Rectal smooth muscle tissue (tissue), 1 donor: ENCODE measurements around the gene GNGT2.

Experiments used
- H3K27ac ChIP-seq: one replicate; pipeline ENCODE4 v1.7.0; 2013; ENCODE audit warnings: low read depth, low read length, inconsistent platforms
- H3K27me3 ChIP-seq: one replicate; pipeline ENCODE4 v1.7.0; 2013; ENCODE audit warnings: low read length; ENCODE audit not compliant: control insufficient read depth, insufficient read depth
- H3K36me3 ChIP-seq: one replicate; pipeline ENCODE4 v1.7.0; 2013; ENCODE audit warnings: low read length; ENCODE audit not compliant: control insufficient read depth, insufficient read depth
- H3K4me1 ChIP-seq: one replicate; pipeline ENCODE4 v1.7.0; 2013; ENCODE audit warnings: low read length; ENCODE audit not compliant: control insufficient read depth, insufficient read depth
- H3K4me3 ChIP-seq: one replicate; pipeline ENCODE4 v1.7.0; 2013; ENCODE audit warnings: low read length
- H3K9ac ChIP-seq: one replicate; pipeline ENCODE4 v1.7.0; 2013; ENCODE audit warnings: low read length

GNGT2 gene

DNA sequence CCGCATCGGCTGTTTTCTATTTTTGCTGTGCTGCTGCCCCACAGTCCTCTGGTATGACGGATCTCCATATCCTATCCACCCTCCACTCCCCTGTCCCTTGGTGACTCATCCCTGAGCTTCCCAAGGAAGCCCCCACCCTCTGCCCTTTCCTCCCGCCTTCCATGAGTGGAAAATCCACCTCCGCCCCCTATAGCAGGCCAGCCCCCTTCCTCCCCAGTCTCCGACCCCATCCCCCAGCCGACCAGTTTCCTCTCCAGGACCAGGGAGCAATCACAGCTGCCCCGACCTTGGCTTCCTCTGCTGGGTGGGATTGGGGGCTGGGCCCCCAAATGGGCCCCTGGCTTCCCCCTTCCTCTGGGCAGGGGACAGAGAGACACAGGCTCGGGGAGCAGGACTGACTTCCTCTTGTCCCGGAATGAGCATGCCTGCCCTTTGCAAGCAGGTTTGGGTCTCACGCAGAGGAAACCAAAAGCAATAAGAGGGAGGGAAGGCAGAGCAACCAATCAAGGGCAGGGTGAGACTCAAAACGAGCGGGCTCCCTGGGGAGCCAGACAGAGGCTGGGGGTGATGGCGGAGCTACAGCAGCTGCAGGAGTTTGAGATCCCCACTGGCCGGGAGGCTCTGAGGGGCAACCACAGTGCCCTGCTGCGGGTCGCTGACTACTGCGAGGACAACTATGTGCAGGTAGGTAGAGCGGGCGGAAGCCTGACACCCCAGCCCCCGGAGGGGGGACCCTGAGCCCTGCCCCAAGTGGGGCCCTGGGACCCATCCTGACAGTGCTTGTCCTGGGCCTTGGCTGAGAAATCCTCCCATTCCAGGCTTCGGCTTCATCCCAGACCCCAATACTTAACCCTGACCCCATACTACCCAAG is at the start of gene GNGT2, which contains the start of gene ABI3:
Gene GNGT2 (minus strand): TSS at position 417 of the 872 bp plus-strand sequence. CDS start 3,152 bp downstream, outside the sequence.
Gene ABI3 (plus strand): TSS at position 550 of the 872 bp plus-strand sequence. CDS start 18 bp downstream, at position 568.
- no peaks in the 10 kb centered on the region for H3K4me1 ChIP-seq
- peak within 1 kb of the TSS; percentile 30 for H3K27ac ChIP-seq
- H3K36me3 ChIP-seq, result no peaks in the 10 kb centered on the region
- H3K4me3 ChIP-seq, result peak within 1 kb of the TSS; percentile 53
- H3K9ac ChIP-seq, result peak within 1 kb of the TSS; percentile 24
- H3K27me3 ChIP-seq, result no peaks in the 10 kb centered on the region

- Histone ChIP-seq H3K36me3 (no peaks in the 10 kb centered on the region), H3K4me1 (no peaks in the 10 kb centered on the region), H3K4me3 (peak overlapping the region; percentile 64), H3K9ac (no peak overlapping the region), H3K27ac (no peak overlapping the region), H3K27me3 (no peaks in the 10 kb centered on the region)
Observed at GRCh38 chr17:49259663-49260010, 49.3 kb upstream of the GNGT2 start.

DNA sequence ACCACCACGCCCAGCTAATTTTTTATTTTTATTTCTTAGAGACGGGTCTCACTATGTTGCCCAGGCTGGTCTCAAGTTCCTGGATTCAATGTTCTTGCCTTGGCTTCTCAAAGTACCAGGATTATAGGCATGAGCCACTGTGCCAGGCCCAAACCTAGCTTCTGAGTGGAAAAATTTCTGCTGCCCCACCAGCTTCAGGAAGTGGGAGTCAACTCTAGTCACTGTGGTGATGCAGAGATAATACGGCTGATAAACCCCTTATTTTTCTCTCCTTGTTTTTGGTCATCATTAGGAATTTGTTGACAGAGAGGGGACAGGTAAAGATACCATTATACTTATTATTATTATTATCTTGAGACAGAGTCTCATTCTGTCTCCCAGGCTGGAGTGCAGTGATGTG is 48.0 kb upstream of the GNGT2 start:
- H3K9ac ChIP-seq, result no peak overlapping the region
- H3K4me1 ChIP-seq, result no peaks in the 10 kb centered on the region
- no peak overlapping the region for H3K4me3 ChIP-seq
- H3K27me3 ChIP-seq, result no peaks in the 10 kb centered on the region
- no peaks in the 10 kb centered on the region for H3K36me3 ChIP-seq
- H3K27ac ChIP-seq, result no peak overlapping the region

- H3K27me3 ChIP-seq, result no peaks in the 10 kb centered on the region
Observed at GRCh38 chr17:49255125-49255524, 44.8 kb upstream of the GNGT2 start.

GRCh38 chr17:49254066-49254465 is 43.7 kb upstream of the GNGT2 start:
- H3K9ac ChIP-seq, result no peak overlapping the region
- H3K4me1 ChIP-seq, result no peaks in the 10 kb centered on the region
- no peak overlapping the region for H3K4me3 ChIP-seq
- H3K27ac ChIP-seq, result no peak overlapping the region
- H3K27me3 ChIP-seq, result no peaks in the 10 kb centered on the region
- H3K36me3 ChIP-seq, result no peaks in the 10 kb centered on the region

More at GRCh38 chr17:49255125-49255524, 44.8 kb upstream of the GNGT2 start:
- Histone ChIP-seq H3K9ac (no peak overlapping the region), H3K4me3 (no peak overlapping the region), H3K4me1 (no peaks in the 10 kb centered on the region), H3K36me3 (no peaks in the 10 kb centered on the region), H3K27ac (no peak overlapping the region)

DNA sequence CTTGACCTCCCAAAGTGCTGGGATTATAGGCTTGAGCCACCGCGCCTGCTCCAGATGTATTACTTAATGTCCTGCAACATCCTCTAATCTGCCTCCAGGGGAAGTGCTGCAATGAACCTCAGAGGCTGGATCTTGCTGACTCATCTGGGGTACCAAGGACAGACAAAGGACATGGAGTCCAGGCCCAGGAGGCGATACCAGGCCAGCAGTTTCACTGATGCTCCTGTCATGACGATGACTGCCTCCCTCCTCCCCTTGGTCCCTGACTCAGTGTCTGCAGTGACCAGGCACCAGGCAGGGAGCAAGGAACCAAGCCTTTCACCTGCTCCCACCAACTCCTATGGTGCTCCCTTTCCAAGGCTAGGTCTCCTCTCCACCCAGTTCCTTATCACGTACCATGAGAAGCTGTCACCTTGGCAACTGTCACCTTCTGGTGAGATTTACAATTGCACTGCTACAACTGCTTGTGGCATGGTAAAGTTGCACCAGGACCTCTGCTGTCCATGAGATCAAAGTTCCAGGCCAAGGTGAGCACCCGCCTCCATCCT is 41.8 kb upstream of the GNGT2 start:
- no peaks in the 10 kb centered on the region for H3K36me3 ChIP-seq
- H3K27me3 ChIP-seq, result no peaks in the 10 kb centered on the region
- no peak overlapping the region for H3K27ac ChIP-seq
- H3K9ac ChIP-seq, result no peak overlapping the region
- H3K4me1 ChIP-seq, result no peaks in the 10 kb centered on the region
- no peak overlapping the region for H3K4me3 ChIP-seq

DNA sequence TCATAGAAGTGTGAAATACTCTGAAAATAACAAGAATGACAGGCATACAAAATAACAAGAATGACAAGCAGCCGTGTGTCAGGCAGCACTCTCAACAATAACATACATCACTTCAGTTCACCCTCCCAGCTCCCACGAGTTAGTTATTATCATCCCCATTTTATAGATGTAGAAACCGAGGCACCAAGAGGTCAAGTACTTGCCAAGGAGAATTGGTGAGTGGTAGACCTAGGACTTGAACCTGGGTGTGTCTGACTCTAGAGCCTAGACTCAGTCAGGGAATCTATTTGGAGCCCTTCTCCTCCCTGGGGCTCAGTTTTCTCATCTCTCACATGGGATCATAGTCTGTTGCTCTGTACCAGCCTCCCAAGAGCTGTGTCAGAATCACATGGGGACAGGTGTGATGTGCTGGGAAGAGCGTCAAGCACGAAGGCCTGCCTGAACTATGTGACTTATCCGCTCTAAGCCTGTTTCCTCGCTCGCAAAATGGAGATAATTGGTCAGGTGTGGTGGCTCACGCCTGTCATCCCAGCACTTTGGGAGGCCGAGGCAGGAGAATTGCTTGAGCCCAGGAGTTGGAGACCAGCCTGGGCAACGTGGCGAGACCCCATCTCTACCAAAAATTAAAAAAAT is 39.6 kb upstream of the GNGT2 start:
- no peaks in the 10 kb centered on the region for H3K27me3 ChIP-seq
- H3K4me3 ChIP-seq, result no peak overlapping the region
- no peaks in the 10 kb centered on the region for H3K4me1 ChIP-seq
- no peaks in the 10 kb centered on the region for H3K36me3 ChIP-seq
- H3K27ac ChIP-seq, result no peak overlapping the region
- no peak overlapping the region for H3K9ac ChIP-seq

GRCh38 chr17:49249292-49249794 is 39.0 kb upstream of the GNGT2 start:
- H3K36me3 ChIP-seq, result no peaks in the 10 kb centered on the region
- no peak overlapping the region for H3K9ac ChIP-seq
- H3K27me3 ChIP-seq, result no peaks in the 10 kb centered on the region
- no peak overlapping the region for H3K4me3 ChIP-seq
- H3K27ac ChIP-seq, result no peak overlapping the region
- H3K4me1 ChIP-seq, result no peaks in the 10 kb centered on the region

DNA sequence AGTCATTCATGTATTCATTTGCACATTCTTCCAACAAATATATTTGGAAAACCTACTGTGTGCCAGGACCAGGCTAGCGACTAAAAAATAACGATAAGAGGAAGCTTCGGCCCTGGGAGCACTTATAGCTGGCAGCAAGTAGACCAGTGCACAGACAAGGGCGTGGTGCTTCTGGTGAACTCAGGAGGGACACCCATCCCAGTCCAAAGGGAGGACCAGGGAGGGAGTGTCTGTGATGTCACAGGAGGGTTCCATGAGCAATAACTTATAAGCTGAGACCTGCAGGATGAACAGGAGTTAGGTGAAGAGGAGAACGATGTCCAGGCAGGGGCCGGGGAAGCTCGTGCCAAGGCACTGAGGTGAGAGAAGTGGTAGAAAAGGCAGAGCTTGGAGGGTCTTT is 37.6 kb upstream of the GNGT2 start:
- H3K4me1 ChIP-seq, result no peaks in the 10 kb centered on the region
- no peaks in the 10 kb centered on the region for H3K27me3 ChIP-seq
- no peak overlapping the region for H3K27ac ChIP-seq
- H3K9ac ChIP-seq, result no peak overlapping the region
- H3K4me3 ChIP-seq, result no peak overlapping the region
- no peaks in the 10 kb centered on the region for H3K36me3 ChIP-seq

DNA sequence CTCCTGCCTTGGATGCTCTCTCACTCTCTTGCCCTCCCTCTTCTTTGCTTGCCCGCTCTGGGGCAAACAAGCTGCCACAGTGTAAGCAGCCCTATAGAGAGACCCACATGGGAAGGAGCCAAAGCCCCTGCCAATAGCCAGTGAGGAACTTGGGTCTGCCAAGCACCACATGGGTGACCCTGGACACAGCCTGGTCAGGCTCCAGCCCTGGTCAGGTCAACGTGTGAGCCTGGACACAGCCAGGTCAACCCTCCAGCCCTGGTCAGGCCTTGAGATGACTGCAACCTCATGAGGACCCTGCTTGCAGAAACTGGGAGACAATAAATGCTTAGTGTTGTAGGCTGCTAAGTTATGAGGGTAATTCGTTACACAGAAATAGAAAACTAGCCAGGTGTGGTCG is 34.5 kb upstream of the GNGT2 start:
- no peak overlapping the region for H3K9ac ChIP-seq
- no peaks in the 10 kb centered on the region for H3K27me3 ChIP-seq

GRCh38 chr17:49242813-49243212 is 32.4 kb upstream of the GNGT2 start:
- Histone ChIP-seq H3K4me1 (no peaks in the 10 kb centered on the region), H3K27ac (no peak overlapping the region), H3K9ac (no peak overlapping the region), H3K27me3 (no peaks in the 10 kb centered on the region), H3K4me3 (no peak overlapping the region), H3K36me3 (no peaks in the 10 kb centered on the region)

More for the DNA sequence above, 34.5 kb upstream of the GNGT2 start:
- H3K4me1 ChIP-seq, result no peaks in the 10 kb centered on the region
- no peak overlapping the region for H3K4me3 ChIP-seq
- no peaks in the 10 kb centered on the region for H3K36me3 ChIP-seq
- H3K27ac ChIP-seq, result no peak overlapping the region

DNA sequence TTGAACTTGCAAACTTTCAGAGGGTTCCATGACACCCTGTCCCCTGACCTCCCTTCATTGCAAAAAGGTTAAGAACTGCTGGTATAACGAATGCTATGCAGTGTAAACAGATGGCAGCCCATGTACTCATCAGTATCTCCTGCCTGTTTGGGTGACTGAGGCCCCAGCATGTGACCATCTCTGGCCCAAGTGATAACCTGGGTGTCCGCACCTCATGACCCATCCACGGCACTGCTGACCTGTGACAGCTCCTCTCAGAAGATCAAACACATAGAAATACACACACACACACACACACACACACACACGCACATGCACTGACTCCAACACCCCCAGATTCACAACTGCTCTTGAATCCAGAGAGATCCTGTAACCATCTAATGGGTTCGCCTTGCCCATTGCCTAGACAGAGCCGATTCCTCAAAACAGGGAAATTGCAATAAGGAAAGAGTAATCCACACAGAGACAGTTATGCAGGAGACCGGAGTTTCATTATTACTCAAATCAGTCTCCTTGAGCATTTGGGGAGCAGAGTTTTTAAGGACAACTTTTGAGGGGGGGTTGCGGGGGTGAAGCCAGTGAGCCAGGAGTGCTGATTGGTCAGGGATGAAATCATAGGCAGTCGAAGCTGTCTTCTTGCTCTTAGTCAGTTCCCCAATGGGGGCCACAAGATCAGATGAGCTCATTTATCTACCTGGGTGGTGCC is 31.5 kb upstream of the GNGT2 start:
- no peak overlapping the region for H3K27ac ChIP-seq
- H3K4me3 ChIP-seq, result no peak overlapping the region
- no peaks in the 10 kb centered on the region for H3K27me3 ChIP-seq
- no peak overlapping the region for H3K9ac ChIP-seq
- H3K4me1 ChIP-seq, result no peaks in the 10 kb centered on the region
- no peaks in the 10 kb centered on the region for H3K36me3 ChIP-seq
